ENCODE data around the gene PTPRN2.
"Not testable (repeated sequence)": the region's sequence is repeated elsewhere in the genome, so short reads cannot be mapped to it uniquely, and the experiment has no call there.

Gene PTPRN2

GRCh38 chr7:158587162-158588084 is at the start of gene PTPRN2:
Gene PTPRN2 (minus strand): TSS chr7:158587823.
- H3K4me3 ChIP-seq (ENCODE audit: low read depth, low read length), result peak within 1 kb of the TSS; percentile 40
- TF ChIP-seq CTCF (IDR thresholded peaks at IDR 0.05; ENCODE audit: low read depth, low read length), result no peak

GRCh38 chr7:158633055-158633956 is 45.7 kb upstream of the PTPRN2 start:
- H3K4me3 ChIP-seq (ENCODE audit: low read depth, low read length), result no peak overlapping the region
- no peak for TF ChIP-seq CTCF (IDR thresholded peaks at IDR 0.05; ENCODE audit: low read depth, low read length)

GRCh38 chr7:158631574-158632195 is 44.1 kb upstream of the PTPRN2 start:
- TF ChIP-seq CTCF (IDR thresholded peaks at IDR 0.05; ENCODE audit: low read depth, low read length), result no peak
- no peak overlapping the region for H3K4me3 ChIP-seq (ENCODE audit: low read depth, low read length)

- H3K4me3 ChIP-seq (ENCODE audit: low read depth, low read length), result not testable (repeated sequence)
These were observed 38.7 kb upstream of the PTPRN2 start for GRCh38 chr7:158626289-158626688.

- no peak for TF ChIP-seq CTCF (IDR thresholded peaks at IDR 0.05; ENCODE audit: low read depth, low read length)
- H3K4me3 ChIP-seq (ENCODE audit: low read depth, low read length), result no peak overlapping the region
These were observed 35.6 kb upstream of the PTPRN2 start for GRCh38 chr7:158623241-158623640.

GRCh38 chr7:158620839-158621441 is 33.3 kb upstream of the PTPRN2 start:
- no peak for TF ChIP-seq CTCF (IDR thresholded peaks at IDR 0.05; ENCODE audit: low read depth, low read length)
- no peak overlapping the region for H3K4me3 ChIP-seq (ENCODE audit: low read depth, low read length)

GRCh38 chr7:158620418-158620817 is 32.8 kb upstream of the PTPRN2 start:
- TF ChIP-seq CTCF (IDR thresholded peaks at IDR 0.05; ENCODE audit: low read depth, low read length), result no peak
- no peak overlapping the region for H3K4me3 ChIP-seq (ENCODE audit: low read depth, low read length)

Measured in WI38 (cell line).